HG03520 (cell line): Measurements from ENCODE around the gene ACADM.
"Not testable (repeated sequence)": the region's sequence is repeated elsewhere in the genome, so short reads cannot be mapped to it uniquely, and the experiment has no call there.

Source experiments
- ATAC-seq: cut with Tn5 transposase; IDR thresholded peaks from one replicate; pipeline ENCODE4 v1.9.1; 2021; ENCODE audit warnings: mild to moderate bottlenecking, moderate library complexity; ENCODE audit not compliant: unreplicated experiment

Gene ACADM

DNA sequence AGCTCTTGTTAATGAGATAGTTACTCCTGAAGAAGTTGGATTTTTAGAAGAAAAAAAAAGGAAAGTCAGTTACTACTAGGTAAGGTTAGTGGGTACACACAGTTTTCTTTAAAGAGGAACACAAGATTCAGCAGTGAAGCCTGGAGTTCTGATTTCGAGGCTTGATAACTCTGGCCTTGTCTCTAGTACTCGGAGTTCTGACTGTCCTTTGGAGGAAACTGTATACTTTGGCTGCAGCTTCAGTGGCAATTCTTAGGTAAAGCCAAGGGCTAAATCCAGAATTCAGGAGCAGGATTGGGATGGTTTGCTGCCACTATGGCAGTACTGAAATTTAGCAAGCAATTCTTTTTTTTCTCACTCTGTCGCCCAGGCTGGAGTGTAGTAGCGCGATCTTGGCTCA lies 9.2 kb downstream of the ACADM start:
- ATAC-seq = no peak

DNA sequence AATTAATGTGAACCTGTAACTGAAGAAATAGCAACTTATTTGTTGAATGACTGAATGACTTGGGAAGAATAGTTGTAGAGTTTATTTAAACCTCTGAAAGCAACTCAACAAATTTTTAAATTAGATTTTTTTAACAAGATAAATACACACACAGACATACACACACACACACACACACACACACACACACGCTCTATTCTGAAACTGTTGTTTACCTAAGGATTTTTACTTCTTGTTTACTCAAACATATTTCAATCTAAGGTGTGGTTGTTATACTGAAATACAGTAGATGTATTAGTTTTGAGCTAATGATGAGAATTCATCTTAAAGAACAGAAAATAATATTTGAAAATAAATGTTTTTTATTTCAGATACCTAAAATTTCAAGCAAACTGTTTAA lies 11.5 kb downstream of the ACADM start:
- ATAC-seq = no peak

DNA sequence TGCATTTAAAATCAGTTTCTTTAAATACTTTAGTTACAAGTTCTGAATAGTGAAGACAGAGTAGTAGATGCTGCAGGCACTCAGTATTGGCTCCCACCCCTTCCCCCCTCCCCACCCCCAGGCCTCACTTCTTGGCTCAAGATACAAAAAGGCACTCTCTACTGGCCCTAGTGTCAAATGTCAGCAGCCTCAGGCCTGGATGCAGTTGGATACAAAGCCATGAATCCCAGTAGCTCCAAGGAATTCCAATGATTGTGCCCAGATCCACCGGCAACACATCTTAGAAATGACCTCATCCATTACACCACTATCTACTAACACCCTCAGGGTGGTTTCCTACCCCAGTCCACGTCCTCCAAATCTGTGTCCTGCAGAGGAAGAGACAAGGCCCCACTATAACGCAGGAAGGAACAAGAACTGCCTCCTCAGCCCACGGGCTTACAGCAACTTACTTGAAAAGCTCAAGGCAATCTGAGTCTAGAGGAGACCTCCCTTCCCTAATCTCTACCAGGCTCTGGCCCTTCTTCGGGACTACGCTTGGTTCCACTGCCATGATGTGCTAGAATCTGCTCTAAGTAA lies 17.6 kb downstream of the ACADM start:
- ATAC-seq = no peak

GRCh38 chr1:75745276-75745675 lies 20.8 kb downstream of the ACADM start:
- ATAC-seq = peak; percentile 84

GRCh38 chr1:75757210-75757609 lies 32.7 kb downstream of the ACADM start:
- ATAC-seq = not testable (repeated sequence)

DNA sequence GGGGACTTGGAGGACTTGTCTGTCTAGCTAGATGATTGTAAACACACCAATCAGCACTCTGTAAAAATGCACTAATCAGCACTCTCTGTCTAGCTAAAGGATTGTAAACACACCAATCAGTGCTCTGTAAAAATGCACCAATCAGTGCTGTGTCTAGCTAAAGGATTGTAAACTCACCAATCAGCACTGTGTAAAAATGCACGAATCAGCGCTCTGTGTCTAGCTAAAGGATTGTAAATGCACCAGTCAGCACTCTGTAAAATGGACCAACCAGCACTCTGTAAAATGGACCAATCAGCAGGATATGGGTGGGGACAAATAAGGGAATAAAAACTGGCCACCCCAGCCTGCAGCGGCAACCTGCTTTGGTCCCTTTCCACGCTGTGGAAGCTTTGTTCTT lies 34.0 kb downstream of the ACADM start:
- ATAC-seq = not testable (repeated sequence)

DNA sequence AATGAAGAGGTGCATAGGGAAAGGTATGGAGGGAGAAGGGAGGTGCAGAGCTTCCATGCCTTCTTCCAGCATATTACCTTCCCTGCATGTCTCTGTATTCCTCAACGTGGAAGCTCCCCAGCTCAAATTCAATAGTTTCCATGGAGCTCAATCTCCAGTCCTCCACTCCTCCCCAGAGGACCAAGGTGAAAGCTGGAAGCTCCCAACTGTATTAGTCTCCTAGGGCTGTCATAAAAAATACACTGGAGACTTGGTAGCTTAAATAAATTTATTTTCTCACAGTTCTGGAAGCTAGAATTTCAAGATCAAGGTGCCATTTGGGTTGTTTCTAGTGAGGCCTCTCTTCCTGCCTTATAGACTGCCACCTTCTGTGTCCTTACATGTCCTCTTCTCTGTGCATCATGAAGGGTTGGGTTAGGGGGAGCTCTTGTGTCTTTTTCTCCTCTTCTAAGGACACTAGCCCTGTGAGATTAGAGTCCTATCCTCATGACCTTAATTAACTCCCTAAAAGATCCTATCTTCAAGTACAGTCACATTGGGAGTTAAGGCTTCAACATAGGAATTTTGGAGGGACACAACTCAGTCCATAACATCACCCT lies 39.6 kb downstream of the ACADM start:
- no peak for ATAC-seq

- no peak for ATAC-seq
These were observed 41.3 kb downstream of the ACADM start for GRCh38 chr1:75765697-75766355.

DNA sequence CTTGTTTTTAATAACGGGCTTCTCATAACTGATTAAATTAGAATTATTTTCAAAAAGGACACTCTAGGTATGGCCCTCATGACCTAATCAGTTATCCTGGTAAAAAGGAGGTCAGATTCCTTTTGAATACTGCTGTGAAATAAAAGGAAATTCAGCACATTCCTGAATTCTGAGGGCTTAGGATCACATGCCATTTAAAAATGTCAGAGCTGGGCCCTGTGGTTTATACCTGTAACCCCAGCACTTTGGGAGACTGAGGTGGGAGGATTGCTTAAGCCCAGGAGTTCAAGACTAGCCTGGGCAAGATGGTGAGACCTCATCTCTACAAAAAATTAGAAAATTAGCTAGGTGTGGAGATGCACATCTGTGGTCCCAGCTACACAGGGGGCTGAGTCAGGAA lies 43.5 kb downstream of the ACADM start:
- no peak for ATAC-seq

DNA sequence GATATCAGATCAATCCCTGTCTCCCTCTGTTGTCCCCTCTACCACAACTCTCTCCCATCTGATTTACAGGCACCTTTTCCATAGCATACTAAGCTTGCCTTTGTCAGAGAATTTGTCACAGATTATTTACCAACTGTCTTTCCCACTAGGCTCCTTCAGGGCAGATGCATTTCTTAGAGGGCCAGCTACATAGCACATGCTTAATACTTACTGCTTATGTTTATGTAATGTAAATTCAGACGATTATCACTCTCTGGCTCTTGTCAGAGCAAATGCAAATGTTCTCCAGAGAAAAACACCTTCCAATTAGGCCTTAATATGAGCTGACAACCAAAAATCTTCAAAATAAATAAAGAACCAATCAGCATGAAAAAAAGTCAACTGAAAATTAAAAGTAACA lies 46.3 kb downstream of the ACADM start:
- ATAC-seq = no peak

DNA sequence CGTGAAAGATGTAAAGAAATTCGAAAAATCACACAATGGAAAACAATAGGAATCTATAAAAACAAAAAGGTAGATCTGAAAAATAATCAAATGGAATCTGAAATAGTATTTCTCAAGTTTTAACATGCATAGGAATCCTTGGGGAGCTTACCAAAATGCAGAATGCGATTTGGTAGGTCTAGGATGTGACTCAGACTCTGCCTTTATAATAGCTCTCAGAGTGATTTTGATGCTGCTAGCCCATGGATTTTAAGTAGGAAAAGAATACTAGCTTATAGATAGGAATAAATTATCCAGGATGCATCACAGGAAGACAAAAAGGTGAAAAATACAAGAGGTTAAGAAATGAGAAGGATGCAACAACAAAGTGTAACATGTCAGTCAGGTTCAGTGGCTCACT lies 47.5 kb downstream of the ACADM start:
- ATAC-seq = no peak

- not testable (repeated sequence) for ATAC-seq
These were observed 53.3 kb downstream of the ACADM start for GRCh38 chr1:75777812-75778211.

DNA sequence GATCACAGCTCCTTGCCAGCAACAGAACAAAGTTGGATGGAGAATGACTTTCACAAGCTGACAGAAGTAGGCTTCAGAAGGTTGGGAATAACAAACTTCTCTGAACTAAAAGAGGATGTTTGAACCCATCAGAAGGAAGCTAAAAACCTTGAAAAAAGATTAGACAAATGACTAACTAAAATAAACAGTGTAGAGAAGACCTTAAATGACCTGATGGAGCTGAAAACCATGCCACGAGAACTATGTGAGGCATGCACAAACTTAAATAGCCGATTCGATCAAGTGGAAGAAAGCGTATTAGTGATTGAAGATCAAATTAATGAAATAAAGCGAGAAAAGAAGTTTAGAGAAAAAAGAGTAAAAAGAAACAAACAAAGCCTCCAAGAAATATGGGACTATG lies 54.2 kb downstream of the ACADM start:
- ATAC-seq = not testable (repeated sequence)

DNA sequence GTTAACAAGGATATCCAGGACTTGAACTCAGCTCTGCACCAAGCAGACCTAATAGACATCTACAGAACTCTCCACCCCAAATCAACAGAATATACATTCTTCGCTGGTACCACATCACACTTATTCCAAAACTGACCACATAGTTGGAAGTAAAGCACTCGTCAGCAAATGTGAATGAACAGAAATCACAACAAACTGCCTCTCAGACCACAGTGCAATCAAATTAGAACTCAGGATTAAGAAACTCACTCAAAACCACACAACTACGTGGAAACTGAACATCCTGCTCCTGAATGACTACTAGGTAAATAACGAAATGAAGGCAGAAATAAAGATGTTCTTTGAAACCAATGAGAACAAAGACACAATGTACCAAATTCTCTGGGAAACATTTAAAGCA lies 55.7 kb downstream of the ACADM start:
- ATAC-seq = not testable (repeated sequence)

GRCh38 chr1:75783920-75784319 lies 59.4 kb downstream of the ACADM start:
- not testable (repeated sequence) for ATAC-seq

DNA sequence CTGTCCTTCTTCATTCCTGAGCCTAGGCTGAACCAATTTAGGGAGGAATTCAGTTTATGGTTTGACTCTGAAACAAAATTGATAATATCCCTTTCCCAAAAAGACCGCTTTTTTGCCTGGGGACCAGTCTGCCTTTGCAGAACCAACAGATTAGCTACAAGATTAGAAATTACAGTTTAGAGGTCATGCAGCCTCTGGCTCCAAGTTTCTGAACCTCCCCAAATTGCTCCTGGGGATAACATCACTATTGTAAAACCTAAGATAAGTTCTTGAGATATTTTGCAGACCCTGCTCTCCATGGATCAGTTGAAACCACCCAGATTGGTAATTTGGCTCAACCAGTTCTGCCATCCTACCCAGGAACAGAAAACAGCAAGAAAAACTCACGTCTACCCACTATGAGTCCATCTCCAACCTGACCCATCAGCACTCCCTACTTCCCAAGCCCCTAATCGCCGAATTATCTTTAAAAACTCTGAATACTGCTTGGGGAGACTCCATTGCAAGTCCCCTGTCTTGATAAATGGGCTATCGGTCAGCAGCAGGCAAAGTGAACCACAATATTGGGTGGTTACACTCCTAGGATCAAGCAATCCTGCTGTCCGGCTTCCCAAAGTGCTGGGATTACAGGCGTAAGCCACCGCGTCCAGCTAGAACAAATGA lies 60.9 kb downstream of the ACADM start:
- ATAC-seq = peak; percentile 8

- ATAC-seq = peak; percentile 70
These were observed 61.7 kb downstream of the ACADM start, which contains the start of gene RABGGTB for GRCh38 chr1:75785983-75786853. TSS of gene RABGGTB (plus strand) at chr1:75786256. CDS start at chr1:75786272, 16 bp downstream.

DNA sequence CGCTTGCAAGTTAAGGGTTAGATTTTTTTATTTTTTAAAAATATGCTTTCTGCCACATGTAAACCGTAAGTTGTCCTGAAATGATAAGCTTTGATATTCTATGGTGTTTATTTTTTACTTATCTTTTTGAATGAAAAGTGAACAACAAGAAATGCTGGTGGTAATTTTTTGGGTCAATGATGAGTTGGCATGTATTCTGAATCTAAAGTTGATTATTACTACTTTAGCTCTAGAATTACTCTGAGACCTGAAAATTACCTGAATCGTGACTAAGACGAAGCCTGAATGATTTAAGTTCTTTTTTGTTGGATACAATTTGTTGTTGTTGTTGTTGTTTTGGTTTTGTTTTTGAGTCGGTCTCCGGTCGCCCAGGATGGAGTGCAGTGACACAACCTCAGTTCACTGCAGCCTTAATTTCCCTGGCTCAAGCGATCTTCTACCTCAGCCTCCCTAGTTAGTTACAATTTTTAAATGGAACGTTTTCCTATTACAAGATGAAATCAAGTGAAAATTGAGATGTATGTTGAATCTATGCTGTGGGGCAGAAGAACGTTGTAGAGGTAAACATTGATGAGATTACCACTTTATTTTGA lies 62.5 kb downstream of the ACADM start:
- no peak for ATAC-seq

- ATAC-seq = no peak
These were observed 63.0 kb downstream of the ACADM start for GRCh38 chr1:75787524-75787923.

DNA sequence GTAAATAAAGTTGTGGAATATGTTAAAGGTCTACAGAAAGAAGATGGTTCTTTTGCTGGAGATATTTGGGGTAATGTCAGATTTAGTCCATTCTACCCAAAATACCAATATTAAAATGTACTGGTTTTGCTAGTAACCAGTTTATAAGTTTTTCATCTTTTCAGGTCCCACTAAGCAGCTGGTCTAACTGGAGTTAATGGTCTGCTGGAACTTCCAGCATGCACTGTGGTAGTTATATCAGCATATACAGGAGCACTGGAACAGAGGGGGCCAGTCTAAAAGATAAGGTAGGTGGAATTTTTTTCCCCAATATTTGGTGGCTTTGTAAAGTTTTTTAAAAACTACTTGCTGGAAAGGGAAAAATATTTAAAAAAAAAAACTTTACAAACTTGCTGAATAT lies 65.5 kb downstream of the ACADM start:
- ATAC-seq = no peak

- ATAC-seq = no peak
These were observed 66.5 kb downstream of the ACADM start for GRCh38 chr1:75791022-75791421.
